Muscle layer of duodenum (tissue), 2 donors: ENCODE measurements around the gene IWS1.
"Not testable (repeated sequence)": the region's sequence is repeated elsewhere in the genome, so short reads cannot be mapped to it uniquely, and the experiment has no call there.

ENCODE experiments used
- H3K27ac ChIP-seq: one replicate; pipeline ENCODE4 v1.7.0; 2013; ENCODE audit warnings: mild to moderate bottlenecking, low read length
- H3K27me3 ChIP-seq: one replicate; pipeline ENCODE4 v1.7.0; 2013; ENCODE audit warnings: low read depth, mild to moderate bottlenecking, control low read depth, low read length
- H3K36me3 ChIP-seq, 2 donors: one replicate each; pipeline ENCODE4 v1.7.0; 2013; ENCODE audit warnings: low read length in 2 of 2, control low read depth in 1 of 2, mild to moderate bottlenecking in 1 of 2; ENCODE audit not compliant: insufficient read depth in 2 of 2, control insufficient read depth in 1 of 2
- H3K4me1 ChIP-seq, 2 donors: one replicate each; pipeline ENCODE4 v1.7.0; 2013; ENCODE audit warnings: low read length in 2 of 2, mild to moderate bottlenecking in 2 of 2, control low read depth in 1 of 2, moderate library complexity in 1 of 2; ENCODE audit not compliant: insufficient read depth in 2 of 2, control insufficient read depth in 1 of 2
- H3K4me3 ChIP-seq, 2 donors: one replicate each; pipeline ENCODE4 v1.7.0; 2013; ENCODE audit warnings: low read length in 2 of 2, low read depth in 1 of 2, mild to moderate bottlenecking in 1 of 2
- H3K9me3 ChIP-seq, 2 donors: one replicate each; pipeline ENCODE4 v1.7.0; 2013; ENCODE audit warnings: low read length in 2 of 2, control low read depth in 1 of 2, mild to moderate bottlenecking in 1 of 2; ENCODE audit not compliant: control insufficient read depth in 1 of 2
- donor health status: healthy.

IWS1 gene

DNA sequence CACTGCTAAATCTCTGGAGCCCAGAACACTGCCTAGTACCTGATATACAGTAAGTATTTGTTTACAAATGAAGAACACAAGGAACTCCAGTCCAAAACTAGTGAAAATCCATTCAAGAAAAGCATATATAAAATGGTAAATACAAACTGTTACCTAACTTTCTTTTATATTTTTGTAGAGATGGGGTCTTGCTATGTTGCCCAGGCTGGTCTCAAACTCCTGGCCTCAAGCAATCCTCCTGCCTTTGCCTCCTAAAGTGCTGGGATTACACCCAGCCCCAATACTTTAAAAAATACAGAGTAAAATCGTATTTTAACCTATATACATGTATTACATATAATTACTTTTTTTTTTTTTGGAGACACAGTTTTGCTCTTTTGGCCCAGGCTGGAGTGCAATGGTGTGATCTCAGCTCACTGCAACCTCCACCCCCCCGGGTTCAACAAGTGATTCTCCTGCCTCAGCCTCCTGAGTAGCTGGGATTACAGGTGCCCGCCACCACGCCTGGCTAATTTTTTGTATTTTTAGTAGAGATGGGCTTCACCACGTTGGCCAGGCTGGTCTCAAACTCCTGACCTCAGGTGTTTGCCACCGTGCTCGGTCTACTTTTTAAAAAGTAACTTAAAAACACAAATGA is 2.0 kb downstream of the IWS1 start:
- H3K9me3 ChIP-seq: not testable (repeated sequence)

DNA sequence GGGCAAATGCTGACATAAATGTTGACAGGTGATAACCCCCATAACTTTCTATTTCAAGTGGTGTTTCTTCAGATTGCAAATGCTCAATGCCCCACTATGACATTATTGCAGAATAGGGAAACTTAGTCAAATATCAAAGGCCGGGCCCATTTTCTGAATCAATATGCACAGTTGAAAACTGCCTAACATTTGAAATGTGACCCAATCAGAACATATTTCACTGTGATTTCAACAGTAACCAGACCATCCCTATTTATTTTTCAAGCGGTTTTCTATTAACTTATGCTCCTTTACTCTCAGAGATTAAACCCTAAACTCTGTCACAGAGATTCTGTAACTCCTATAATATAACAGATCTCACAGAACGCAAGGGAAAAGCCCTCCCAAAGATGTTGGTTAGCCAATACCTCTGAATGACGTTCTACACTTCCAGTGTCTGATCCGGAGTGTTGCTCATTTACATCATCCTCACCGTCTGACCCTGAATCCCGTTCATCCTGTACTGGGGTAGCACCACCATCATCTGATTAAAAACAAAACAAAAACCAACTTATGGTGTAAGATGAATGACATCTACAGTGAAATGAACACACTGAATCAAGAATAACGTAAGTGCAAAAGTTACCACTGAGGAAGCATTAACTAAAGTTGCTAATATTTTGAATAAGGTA is 2.9 kb downstream of the IWS1 start:
- peaks cover 20 to 25% of the 10 kb centered on the region in 2 donors for H3K36me3 ChIP-seq
- H3K27ac ChIP-seq: no peak overlapping the region

More for the DNA sequence above, 2.0 kb downstream of the IWS1 start:
- not testable (repeated sequence) for H3K4me3 ChIP-seq, H3K27me3 ChIP-seq, H3K27ac ChIP-seq
- Histone ChIP-seq H3K36me3 (peaks cover 20 to 25% of the 10 kb centered on the region in 2 donors), H3K4me1 (peaks cover 0 to 20% of the 10 kb centered on the region in 2 donors)

DNA sequence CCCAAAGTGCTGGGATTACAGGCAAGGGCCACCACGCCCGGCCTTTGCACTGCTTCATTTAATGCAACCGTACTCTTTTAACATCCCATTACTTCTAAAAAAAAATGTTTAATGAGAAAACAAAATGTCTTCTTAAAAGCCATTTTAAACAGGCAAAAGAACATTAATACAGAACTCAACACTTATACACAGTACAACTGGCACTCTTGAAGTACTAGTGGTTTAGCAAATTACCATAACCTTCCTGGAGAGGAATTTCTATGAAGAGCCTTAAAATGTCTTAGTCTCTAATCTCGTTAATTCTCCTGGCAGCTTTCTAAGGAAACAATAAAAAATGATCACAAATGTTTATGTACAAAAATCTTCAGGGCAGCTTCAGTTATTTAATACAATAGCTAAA is 5.9 kb downstream of the IWS1 start:
- peaks cover 18 to 25% of the 10 kb centered on the region in 2 donors for H3K36me3 ChIP-seq
- peaks cover 0 to 30% of the 10 kb centered on the region in 2 donors for H3K4me1 ChIP-seq
- no peaks in the 10 kb centered on the region for H3K27me3 ChIP-seq
- no peaks in the 10 kb centered on the region for H3K9me3 ChIP-seq
- no peak overlapping the region for H3K4me3 ChIP-seq
- H3K27ac ChIP-seq: no peak overlapping the region

More for the DNA sequence above, 2.9 kb downstream of the IWS1 start:
- H3K4me1 ChIP-seq: peaks cover 0 to 20% of the 10 kb centered on the region in 2 donors
- no peaks in the 10 kb centered on the region for H3K27me3 ChIP-seq
- no peak overlapping the region for H3K4me3 ChIP-seq
- H3K9me3 ChIP-seq: no peaks in the 10 kb centered on the region

DNA sequence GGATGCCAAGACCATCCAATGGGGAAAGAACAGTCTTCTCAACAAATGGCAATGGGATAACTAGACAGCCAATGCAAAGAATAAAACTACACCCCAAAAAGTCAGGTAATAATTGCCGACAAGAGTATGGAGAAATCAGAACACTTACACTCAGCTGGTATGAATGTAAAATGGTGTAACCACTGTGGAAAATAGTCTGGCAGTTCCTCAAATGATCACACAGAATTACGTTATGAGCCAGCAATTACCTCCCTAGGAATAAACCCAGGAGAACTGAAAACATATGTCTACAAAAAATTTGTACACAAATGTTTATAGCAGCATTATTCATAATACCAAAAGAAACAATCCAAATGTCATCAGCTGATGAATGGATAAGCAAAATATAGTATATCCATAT is 8.8 kb downstream of the IWS1 start:
- H3K27ac ChIP-seq: no peak overlapping the region
- H3K4me3 ChIP-seq: no peak overlapping the region
- no peaks in the 10 kb centered on the region for H3K9me3 ChIP-seq
- peaks cover 0 to 25% of the 10 kb centered on the region in 2 donors for H3K4me1 ChIP-seq
- no peaks in the 10 kb centered on the region for H3K27me3 ChIP-seq
- H3K36me3 ChIP-seq: peaks cover 15 to 24% of the 10 kb centered on the region in 2 donors

DNA sequence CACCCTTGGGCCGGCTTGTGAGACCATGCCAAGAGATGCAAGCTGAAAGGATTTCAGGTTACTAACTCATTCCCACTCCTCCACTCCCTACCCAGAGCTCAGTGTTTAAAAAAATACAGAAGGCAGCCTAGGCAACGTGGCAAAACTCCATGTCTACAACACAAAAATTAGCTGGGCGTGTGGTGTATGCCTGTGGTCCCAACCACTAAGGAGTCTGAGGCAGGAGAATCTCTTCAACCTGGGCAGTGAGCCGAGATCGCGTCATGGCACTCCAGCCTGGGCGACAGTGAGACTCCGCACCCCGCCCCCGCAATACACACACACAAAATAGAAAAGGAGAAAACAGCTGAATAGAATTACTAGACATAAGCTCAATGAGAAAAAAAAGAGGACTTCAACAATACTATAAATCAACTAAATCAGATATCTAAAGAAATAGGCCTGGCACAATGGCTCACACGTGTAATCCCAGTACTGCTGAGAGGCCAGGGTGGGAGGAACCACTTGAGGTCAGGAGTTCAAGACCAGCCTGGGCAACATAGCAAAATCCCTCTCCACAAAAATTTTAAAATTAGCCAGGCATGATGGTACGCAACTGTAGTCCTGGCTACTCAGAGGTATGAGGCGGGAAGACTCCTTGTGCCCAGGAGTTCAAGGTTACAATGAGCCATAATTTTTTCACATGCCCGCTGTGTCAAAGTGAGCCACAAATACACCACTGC is 10.1 kb downstream of the IWS1 start:
- no peak overlapping the region for H3K4me3 ChIP-seq
- peak overlapping the region; percentile 67 for H3K27ac ChIP-seq
- H3K9me3 ChIP-seq: no peaks in the 10 kb centered on the region
- peaks cover 12 to 18% of the 10 kb centered on the region in 2 donors for H3K36me3 ChIP-seq
- peaks cover 0 to 25% of the 10 kb centered on the region in 2 donors for H3K4me1 ChIP-seq
- H3K27me3 ChIP-seq: no peaks in the 10 kb centered on the region

DNA sequence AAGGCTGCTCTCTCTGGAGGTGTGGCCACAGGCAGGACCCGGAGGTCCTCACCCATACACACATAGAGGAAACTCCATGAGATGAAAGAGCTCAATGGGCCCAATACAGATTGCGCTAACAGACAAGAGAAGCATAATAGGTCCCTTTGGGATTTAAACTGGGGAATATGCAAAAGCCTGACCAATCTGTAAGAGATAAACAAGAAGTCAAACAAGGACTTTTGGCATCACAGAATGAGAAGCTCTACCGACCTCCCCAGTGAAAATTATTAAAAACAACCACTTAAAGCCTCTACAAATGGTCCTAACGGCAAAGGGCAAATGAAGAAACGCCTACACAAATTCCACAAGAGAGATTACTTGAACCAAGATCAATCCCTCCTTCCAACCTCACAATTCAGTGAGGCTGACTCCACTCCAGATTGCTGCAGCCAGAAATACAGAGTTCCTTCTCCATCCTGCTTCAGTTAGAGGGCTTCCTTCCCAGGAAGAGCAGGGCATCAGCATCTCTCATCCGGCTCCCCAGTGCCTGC is 10.8 kb downstream of the IWS1 start:
- H3K27me3 ChIP-seq: no peaks in the 10 kb centered on the region
- H3K27ac ChIP-seq: peak overlapping the region; percentile 67
- peaks cover 0 to 25% of the 10 kb centered on the region in 2 donors for H3K4me1 ChIP-seq
- no peak overlapping the region for H3K4me3 ChIP-seq
- H3K9me3 ChIP-seq: no peaks in the 10 kb centered on the region
- H3K36me3 ChIP-seq: peaks cover 12 to 18% of the 10 kb centered on the region in 2 donors

DNA sequence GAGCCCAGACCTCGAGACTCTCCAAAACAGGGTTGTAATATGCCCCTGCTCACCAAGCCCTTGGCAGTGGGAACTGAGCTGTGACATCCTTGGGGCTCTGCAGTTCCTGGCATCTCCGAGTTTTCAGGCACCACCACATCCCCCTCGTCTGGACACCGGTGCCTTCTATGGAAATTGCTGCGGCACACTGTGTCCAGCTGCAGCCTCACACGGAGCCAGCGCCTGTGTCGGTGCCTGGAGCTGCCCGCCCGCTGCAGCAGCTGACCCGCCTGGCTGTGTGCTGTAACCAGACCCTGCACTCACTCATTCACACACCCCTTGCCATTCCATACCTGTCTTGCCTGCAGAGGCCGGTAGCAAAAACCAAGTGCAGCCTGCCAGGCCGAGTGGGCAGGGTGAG is 11.8 kb downstream of the IWS1 start:
- no peak overlapping the region for H3K4me3 ChIP-seq
- no peak overlapping the region for H3K27ac ChIP-seq
- H3K4me1 ChIP-seq: peaks cover 0 to 25% of the 10 kb centered on the region in 2 donors

DNA sequence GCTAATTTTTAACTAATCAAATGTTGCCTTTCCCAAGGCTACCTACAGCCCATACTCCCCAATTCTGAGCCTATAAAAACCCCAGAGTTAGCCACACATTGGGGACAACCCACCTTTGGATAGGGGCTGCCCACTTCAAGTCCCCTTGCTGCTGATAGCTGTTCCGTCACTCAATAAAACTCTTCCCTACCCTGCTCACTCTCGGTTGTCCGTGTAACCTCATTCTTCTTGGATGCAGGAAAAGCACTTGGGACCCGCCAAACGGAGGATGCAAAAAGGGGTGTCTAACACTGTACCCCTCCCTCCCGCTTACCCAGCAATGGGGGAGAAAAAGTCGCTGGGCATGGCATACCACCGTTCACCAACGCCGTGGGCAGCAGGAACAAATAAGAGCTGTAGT is 12.2 kb downstream of the IWS1 start:
- Histone ChIP-seq H3K27me3 (no peaks in the 10 kb centered on the region), H3K9me3 (no peaks in the 10 kb centered on the region), H3K27ac (no peak overlapping the region), H3K36me3 (peaks cover 12 to 13% of the 10 kb centered on the region in 2 donors), H3K4me3 (no peak overlapping the region), H3K4me1 (peaks cover 0 to 25% of the 10 kb centered on the region in 2 donors)

More for the DNA sequence above, 11.8 kb downstream of the IWS1 start:
- Histone ChIP-seq H3K27me3 (no peaks in the 10 kb centered on the region), H3K36me3 (peaks cover 12 to 15% of the 10 kb centered on the region in 2 donors), H3K9me3 (no peaks in the 10 kb centered on the region)

DNA sequence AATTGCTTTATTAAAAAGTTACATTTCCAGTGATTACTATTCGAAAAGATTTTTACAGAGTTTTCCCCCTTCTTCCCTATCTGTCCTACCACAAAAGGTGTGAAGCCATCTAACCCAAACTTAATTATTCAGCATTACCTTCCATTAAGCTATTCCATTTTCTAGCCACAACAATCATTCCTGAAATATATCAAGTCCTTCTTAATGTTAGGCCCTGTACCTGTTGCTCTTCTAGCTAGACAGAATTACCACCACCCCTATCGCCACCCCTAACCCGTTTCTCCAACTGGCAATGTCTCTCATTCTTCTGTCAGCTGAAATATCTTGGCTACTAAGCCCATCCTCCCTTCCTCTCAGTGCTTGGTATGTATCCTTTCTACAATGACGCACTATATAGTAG is 13.9 kb downstream of the IWS1 start:
- Histone ChIP-seq H3K4me1 (peaks cover 5 to 36% of the 10 kb centered on the region in 2 donors), H3K27me3 (no peaks in the 10 kb centered on the region), H3K27ac (no peak overlapping the region), H3K4me3 (no peak overlapping the region), H3K9me3 (no peaks in the 10 kb centered on the region), H3K36me3 (peaks cover 7 to 13% of the 10 kb centered on the region in 2 donors)

DNA sequence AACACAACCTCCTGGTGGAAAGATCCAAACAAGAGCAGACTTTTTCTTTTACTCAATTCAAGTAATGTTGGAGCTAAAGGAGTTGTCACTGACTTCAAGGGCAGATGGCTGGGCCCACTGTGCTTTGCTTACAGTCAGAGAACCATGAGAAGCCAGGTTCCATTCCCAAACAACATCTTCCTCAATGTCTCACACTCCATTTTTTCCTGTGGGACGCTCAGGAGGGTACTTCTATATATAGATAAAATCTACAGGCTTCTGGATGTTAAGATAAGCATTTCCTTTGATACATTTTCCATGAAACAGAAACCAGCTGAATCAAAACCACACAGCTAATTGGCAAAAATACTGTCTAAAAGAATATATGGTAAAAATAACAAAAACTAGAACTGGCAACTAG is 14.4 kb downstream of the IWS1 start:
- Histone ChIP-seq H3K4me3 (no peak overlapping the region), H3K27me3 (no peaks in the 10 kb centered on the region), H3K27ac (no peak overlapping the region), H3K36me3 (peaks cover 9 to 13% of the 10 kb centered on the region in 2 donors), H3K9me3 (no peaks in the 10 kb centered on the region), H3K4me1 (peaks cover 5 to 38% of the 10 kb centered on the region in 2 donors)

DNA sequence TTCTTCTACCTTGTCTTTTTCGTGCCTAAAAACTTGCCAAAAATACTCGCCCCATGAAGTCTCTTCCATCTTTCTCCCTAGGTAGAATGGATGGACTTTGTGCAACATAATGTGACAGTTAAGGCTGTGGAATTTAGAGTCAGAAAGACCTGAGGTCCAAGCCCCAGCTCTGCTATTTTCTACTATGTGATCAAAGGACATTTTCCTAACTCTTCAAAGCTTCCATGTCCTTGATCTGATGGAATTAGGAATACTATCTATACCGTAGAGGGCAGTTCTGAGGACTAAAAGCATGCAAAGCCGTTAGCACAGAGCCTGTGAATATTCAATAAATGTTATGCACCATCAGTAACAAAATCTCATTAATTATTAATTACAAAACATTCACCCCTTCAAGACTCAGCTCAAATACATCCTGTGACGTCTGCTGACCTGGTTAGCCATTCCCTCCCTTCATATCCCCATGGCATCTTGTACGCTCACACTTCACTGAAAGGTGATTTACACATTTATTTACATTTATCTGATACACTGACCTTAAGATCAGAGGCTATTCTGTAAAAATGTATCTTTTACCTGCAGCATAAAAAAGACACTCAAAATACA is 15.1 kb downstream of the IWS1 start:
- Histone ChIP-seq H3K9me3 (no peaks in the 10 kb centered on the region), H3K36me3 (peaks cover 10 to 13% of the 10 kb centered on the region in 2 donors), H3K27ac (no peak overlapping the region), H3K4me1 (peaks cover 5 to 39% of the 10 kb centered on the region in 2 donors), H3K27me3 (no peaks in the 10 kb centered on the region), H3K4me3 (no peak overlapping the region)
